BJ (cell line): ENCODE measurements around the gene MYD88. TPM values are rescaled to one million over a fixed set of nuclear protein-coding genes. Genes with fewer than 3 reads are reported as not detected.

ENCODE experiments used
- CTCF ChIA-PET: fragments of 350-600 bp; formaldehyde crosslinking; extraction: SDS; loops from one replicate; lab custom pipeline; 2021; ENCODE audit warnings: antibody characterized with exemption, inconsistent platforms; lab: Yijun Ruan, JAX
- POLR2A ChIA-PET: fragments of 300-600 bp; sonication (Branson Sonifier 250); formaldehyde crosslinking; extraction: SDS; loops from one replicate; lab custom pipeline; 2021; ENCODE audit warnings: antibody characterized with exemption; lab: Charles Lee
- DNase-seq: peaks from one replicate; pipeline ENCODE4 v3.0.0-alpha.2; 2011; ENCODE audit warnings: low read depth
- H3K27me3 ChIP-seq: 2 replicates; pipeline ENCODE4 v1.6.0; 2011; ENCODE audit warnings: low read length; ENCODE audit not compliant: control insufficient read depth, insufficient read depth
- H3K36me3 ChIP-seq: 2 replicates; pipeline ENCODE4 v1.5.1; 2011; ENCODE audit warnings: low read length; ENCODE audit not compliant: control insufficient read depth, insufficient read depth
- H3K4me3 ChIP-seq: 2 replicates; pipeline ENCODE4 v1.5.1; 2011; ENCODE audit warnings: low read depth, mild to moderate bottlenecking, control low read depth, low read length
- CTCF ChIP-seq: IDR thresholded peaks from 2 replicates; pipeline ENCODE4 v1.5.1; 2011; ENCODE audit warnings: low read depth, mild to moderate bottlenecking, control low read depth, inconsistent platforms, low read length, moderate library complexity; ENCODE audit not compliant: insufficient read depth
- polyA plus RNA-seq: library from polyadenylated mRNA; depleted of rRNA; stranded (reverse); fragments of >200 nt; gene quantifications from 2 replicates; pipeline ENCODE4 v1.2.3, GENCODE V29; 2011

The MYD88 gene
- polyA plus RNA-seq, 1 experiment: 45.6 TPM

- H3K36me3 ChIP-seq: no peaks in the 10 kb centered on the region
- peaks cover 22% of the 10 kb centered on the region for H3K27me3 ChIP-seq
- ChIA-PET CTCF (no interaction called here), POLR2A (no interaction called here)
- no peak for DNase-seq
- TF ChIP-seq CTCF: no peak
- H3K4me3 ChIP-seq: no peak overlapping the region
Observed at GRCh38 chr3:38101811-38102443, 36.5 kb upstream of the MYD88 start.

- ChIA-PET CTCF (no interaction called here), POLR2A (no interaction called here)
- no peak for TF ChIP-seq CTCF
- DNase-seq: no peak
- Histone ChIP-seq H3K36me3 (no peaks in the 10 kb centered on the region), H3K4me3 (no peak overlapping the region), H3K27me3 (peaks cover 22% of the 10 kb centered on the region)
Observed at GRCh38 chr3:38102444-38102814, 36.0 kb upstream of the MYD88 start.

GRCh38 chr3:38105525-38105924, 32.9 kb upstream of the MYD88 start:
- POLR2A ChIA-PET: no interaction called here

GRCh38 chr3:38107911-38108648, 30.4 kb upstream of the MYD88 start:
- DNase-seq: no peak
- ChIA-PET CTCF (interaction anchor here (0.5 to 2.7 kb wide), 4 partner anchors 10 to 273 kb away, joined by 3 to 13 read pairs (median 5); no protein-coding TSS in a partner anchor), POLR2A (no interaction called here)
- no peak overlapping the region for H3K4me3 ChIP-seq
- TF ChIP-seq CTCF: no peak
- peaks cover 1% of the 10 kb centered on the region for H3K27me3 ChIP-seq
- no peaks in the 10 kb centered on the region for H3K36me3 ChIP-seq

More at GRCh38 chr3:38105525-38105924, 32.9 kb upstream of the MYD88 start:
- Histone ChIP-seq H3K36me3 (no peaks in the 10 kb centered on the region), H3K4me3 (no peak overlapping the region), H3K27me3 (peaks cover 8% of the 10 kb centered on the region)
- CTCF ChIA-PET: no interaction called here
- no peak for TF ChIP-seq CTCF
- no peak for DNase-seq
